ENCODE measurements around the gene PLGRKT.
"Not testable (repeated sequence)": the region's sequence is repeated elsewhere in the genome, so short reads cannot be mapped to it uniquely, and the experiment has no call there.

The PLGRKT gene

GRCh38 chr9:5336688-5337087, 101.0 kb downstream of the PLGRKT start:
- H3K9me3 ChIP-seq (ENCODE audit: control insufficient read depth, insufficient read depth, low read depth, low read length) = no peaks in the 10 kb centered on the region
- H3K4me1 ChIP-seq (ENCODE audit: control insufficient read depth, insufficient read depth, low read length) = no peaks in the 10 kb centered on the region
- no peaks in the 10 kb centered on the region for H3K36me3 ChIP-seq (ENCODE audit: control insufficient read depth, insufficient read depth, low read length)
- no peaks in the 10 kb centered on the region for H3K27me3 ChIP-seq (ENCODE audit: control insufficient read depth, insufficient read depth, low read length)
- H3K4me3 ChIP-seq (ENCODE audit: low read depth, low read length) = no peak overlapping the region
- no peak overlapping the region for H3K27ac ChIP-seq (ENCODE audit: low read depth, low read length)
- H3K9ac ChIP-seq (ENCODE audit: low read length) = no peak overlapping the region

DNA sequence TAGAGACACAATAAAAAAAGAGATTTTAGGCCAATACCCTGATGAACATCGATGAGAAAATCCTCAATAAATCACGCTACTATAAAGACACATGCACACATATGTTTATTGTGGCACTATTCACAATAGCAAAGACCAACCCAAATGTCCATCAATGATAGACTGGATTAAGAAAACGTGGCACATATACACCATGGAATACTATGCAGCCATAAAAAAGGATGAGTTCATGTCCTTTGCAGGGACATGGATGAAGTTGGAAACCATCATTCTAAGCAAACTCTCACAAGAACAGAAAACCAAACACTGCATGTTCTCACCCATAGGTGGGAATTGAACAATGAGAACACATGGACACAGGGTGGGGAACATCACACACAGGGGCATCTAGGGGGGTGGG, 106.4 kb downstream of the PLGRKT start:
- not testable (repeated sequence) for H3K9ac ChIP-seq (ENCODE audit: low read length)

GRCh38 chr9:5326893-5327548, 110.7 kb downstream of the PLGRKT start:
- no peak overlapping the region for H3K27ac ChIP-seq (ENCODE audit: low read depth, low read length)
- H3K27me3 ChIP-seq (ENCODE audit: control insufficient read depth, insufficient read depth, low read length) = no peaks in the 10 kb centered on the region
- H3K9ac ChIP-seq (ENCODE audit: low read length) = no peak overlapping the region
- no peaks in the 10 kb centered on the region for H3K36me3 ChIP-seq (ENCODE audit: control insufficient read depth, insufficient read depth, low read length)
- H3K4me3 ChIP-seq (ENCODE audit: low read depth, low read length) = peak overlapping the region; percentile 50
- no peaks in the 10 kb centered on the region for H3K9me3 ChIP-seq (ENCODE audit: control insufficient read depth, insufficient read depth, low read depth, low read length)
- peaks cover 16% of the 10 kb centered on the region for H3K4me1 ChIP-seq (ENCODE audit: control insufficient read depth, insufficient read depth, low read length)

More for the DNA sequence above, 106.4 kb downstream of the PLGRKT start:
- H3K4me1 ChIP-seq (ENCODE audit: control insufficient read depth, insufficient read depth, low read length) = peaks cover 15% of the 10 kb centered on the region
- not testable (repeated sequence) for H3K27me3 ChIP-seq (ENCODE audit: control insufficient read depth, insufficient read depth, low read length); H3K4me3 ChIP-seq (ENCODE audit: low read depth, low read length); H3K27ac ChIP-seq (ENCODE audit: low read depth, low read length); H3K9me3 ChIP-seq (ENCODE audit: control insufficient read depth, insufficient read depth, low read depth, low read length); H3K36me3 ChIP-seq (ENCODE audit: control insufficient read depth, insufficient read depth, low read length)

GRCh38 chr9:5326187-5326586, 111.5 kb downstream of the PLGRKT start:
- H3K9me3 ChIP-seq (ENCODE audit: control insufficient read depth, insufficient read depth, low read depth, low read length) = no peaks in the 10 kb centered on the region
- H3K9ac ChIP-seq (ENCODE audit: low read length) = no peak overlapping the region
- H3K27me3 ChIP-seq (ENCODE audit: control insufficient read depth, insufficient read depth, low read length) = no peaks in the 10 kb centered on the region
- H3K27ac ChIP-seq (ENCODE audit: low read depth, low read length) = no peak overlapping the region
- no peaks in the 10 kb centered on the region for H3K36me3 ChIP-seq (ENCODE audit: control insufficient read depth, insufficient read depth, low read length)
- H3K4me3 ChIP-seq (ENCODE audit: low read depth, low read length) = no peak overlapping the region
- peaks cover 16% of the 10 kb centered on the region for H3K4me1 ChIP-seq (ENCODE audit: control insufficient read depth, insufficient read depth, low read length)

GRCh38 chr9:5321601-5322000, 116.1 kb downstream of the PLGRKT start:
- H3K27ac ChIP-seq (ENCODE audit: low read depth, low read length); H3K27me3 ChIP-seq (ENCODE audit: control insufficient read depth, insufficient read depth, low read length); H3K4me3 ChIP-seq (ENCODE audit: low read depth, low read length); H3K9ac ChIP-seq (ENCODE audit: low read length); H3K9me3 ChIP-seq (ENCODE audit: control insufficient read depth, insufficient read depth, low read depth, low read length); H3K36me3 ChIP-seq (ENCODE audit: control insufficient read depth, insufficient read depth, low read length); H3K4me1 ChIP-seq (ENCODE audit: control insufficient read depth, insufficient read depth, low read length): not testable (repeated sequence)

GRCh38 chr9:5321058-5321457, 116.7 kb downstream of the PLGRKT start:
- Histone ChIP-seq H3K27me3 (ENCODE audit: control insufficient read depth, insufficient read depth, low read length) (no peaks in the 10 kb centered on the region), H3K4me1 (ENCODE audit: control insufficient read depth, insufficient read depth, low read length) (no peaks in the 10 kb centered on the region), H3K27ac (ENCODE audit: low read depth, low read length) (no peak overlapping the region), H3K4me3 (ENCODE audit: low read depth, low read length) (no peak overlapping the region), H3K9me3 (ENCODE audit: control insufficient read depth, insufficient read depth, low read depth, low read length) (0 out of 2 replicates have a peak, but pooled peaks cover 3% of the 10 kb centered on the region), H3K36me3 (ENCODE audit: control insufficient read depth, insufficient read depth, low read length) (no peaks in the 10 kb centered on the region), H3K9ac (ENCODE audit: low read length) (no peak overlapping the region)

GRCh38 chr9:5316406-5316805, 121.3 kb downstream of the PLGRKT start:
- H3K36me3 ChIP-seq (ENCODE audit: control insufficient read depth, insufficient read depth, low read length); H3K4me1 ChIP-seq (ENCODE audit: control insufficient read depth, insufficient read depth, low read length); H3K9ac ChIP-seq (ENCODE audit: low read length); H3K4me3 ChIP-seq (ENCODE audit: low read depth, low read length); H3K27ac ChIP-seq (ENCODE audit: low read depth, low read length); H3K27me3 ChIP-seq (ENCODE audit: control insufficient read depth, insufficient read depth, low read length); H3K9me3 ChIP-seq (ENCODE audit: control insufficient read depth, insufficient read depth, low read depth, low read length): not testable (repeated sequence)

DNA sequence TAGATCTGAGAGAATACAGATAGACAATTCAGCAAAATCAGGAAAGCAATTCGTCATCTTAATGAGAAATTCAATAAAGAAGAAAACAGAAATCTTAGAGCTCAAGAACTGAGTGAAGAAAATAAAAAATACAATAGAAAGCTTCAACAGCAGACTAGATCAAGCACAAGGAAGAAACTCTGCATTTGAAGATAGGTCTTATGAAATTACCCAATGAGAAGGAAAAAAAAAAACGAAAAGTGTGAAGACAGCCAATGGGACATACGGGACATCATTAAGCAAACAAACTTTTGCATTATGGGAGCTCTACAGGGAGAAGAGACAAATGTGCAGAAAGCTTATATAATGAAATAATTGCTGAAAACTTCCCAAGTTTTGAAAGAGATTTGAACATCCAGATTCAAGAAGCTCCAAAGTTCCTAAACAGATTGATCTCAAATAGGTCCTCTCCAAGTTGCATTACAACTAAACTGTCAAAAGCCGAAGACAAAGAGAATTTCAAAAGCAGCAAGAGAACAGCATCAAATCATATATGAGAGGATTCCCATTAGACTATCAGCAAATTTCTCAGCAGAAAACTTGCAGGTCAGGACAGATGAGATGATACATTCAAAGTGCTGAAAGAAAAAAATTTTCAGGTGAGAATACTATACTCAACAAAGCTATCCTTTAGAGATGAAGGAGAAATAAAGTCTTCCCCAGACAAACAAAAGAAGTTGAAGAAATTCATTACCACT, 122.4 kb downstream of the PLGRKT start:
- Histone ChIP-seq H3K36me3 (ENCODE audit: control insufficient read depth, insufficient read depth, low read length) (no peaks in the 10 kb centered on the region), H3K4me3 (ENCODE audit: low read depth, low read length) (no peak overlapping the region), H3K9ac (ENCODE audit: low read length) (no peak overlapping the region), H3K27me3 (ENCODE audit: control insufficient read depth, insufficient read depth, low read length) (no peaks in the 10 kb centered on the region), H3K9me3 (ENCODE audit: control insufficient read depth, insufficient read depth, low read depth, low read length) (peaks cover 7% of the 10 kb centered on the region; the same call in 1 of the 2 replicates), H3K27ac (ENCODE audit: low read depth, low read length) (no peak overlapping the region), H3K4me1 (ENCODE audit: control insufficient read depth, insufficient read depth, low read length) (no peaks in the 10 kb centered on the region)

- Histone ChIP-seq H3K36me3 (ENCODE audit: control insufficient read depth, insufficient read depth, low read length) (no peaks in the 10 kb centered on the region), H3K9ac (ENCODE audit: low read length) (no peak overlapping the region), H3K27me3 (ENCODE audit: control insufficient read depth, insufficient read depth, low read length) (no peaks in the 10 kb centered on the region), H3K9me3 (ENCODE audit: control insufficient read depth, insufficient read depth, low read depth, low read length) (peaks cover 4% of the 10 kb centered on the region; the same call in 1 of the 2 replicates), H3K4me1 (ENCODE audit: control insufficient read depth, insufficient read depth, low read length) (no peaks in the 10 kb centered on the region), H3K4me3 (ENCODE audit: low read depth, low read length) (no peak overlapping the region), H3K27ac (ENCODE audit: low read depth, low read length) (no peak overlapping the region)
Measured at GRCh38 chr9:5310851-5311250, 126.9 kb downstream of the PLGRKT start.

Data from HUES6 (cell line).